Endothelial cell of umbilical vein (primary cell): ENCODE data around the gene ARHGEF39. TPM values are rescaled to one million over a fixed set of nuclear protein-coding genes. Genes with fewer than 3 reads are reported as not detected.

ENCODE experiments used
- BruUV-seq: library from RNA; stranded (reverse); fragments of 400-500 nt; replicated peaks from 2 replicates; lab custom pipeline; 2021; lab: Mats Ljungman, UMichigan
- CTCF ChIA-PET: fragments of 300-600, 350-600 bp; sonication (Branson Sonifier 250); formaldehyde crosslinking; loops from one replicate; lab custom pipeline; 2021; ENCODE audit warnings: antibody characterized with exemption, inconsistent platforms; lab: Charles Lee
- POLR2A ChIA-PET: fragments of 300-600, 350-600 bp; sonication (Branson Sonifier 250); formaldehyde crosslinking; loops from one replicate; lab custom pipeline; 2021; ENCODE audit warnings: antibody characterized with exemption, inconsistent platforms; lab: Charles Lee
- DNase-seq: peaks from one replicate; pipeline ENCODE4 v3.0.0-alpha.2; 2011; ENCODE audit warnings: low read depth, low spot score
- FAIRE-seq: peaks from 2 replicates; lab custom pipeline; 2011; peaks lifted over from hg19 to GRCh38; lab: Jason Lieb, UNC
- H2AFZ ChIP-seq: 2 replicates; pipeline ENCODE4 v1.6.0; 2012; ENCODE audit warnings: low read depth, low read length, control low read depth, inconsistent platforms
- H3K27ac ChIP-seq: 2 replicates; pipeline ENCODE4 v1.5.1; 2011; ENCODE audit warnings: low read depth, mild to moderate bottlenecking, control low read depth, low read length, moderate library complexity; ENCODE audit not compliant: insufficient read depth
- H3K27me3 ChIP-seq, 2 experiments: 2 replicates each; pipeline versions ENCODE4 v1.6.0 to v1.6.1; 2011; ENCODE audit warnings: low read length in 2 of 2, mixed read lengths in 1 of 2; ENCODE audit not compliant: control insufficient read depth in 2 of 2, insufficient read depth in 2 of 2
- H3K36me3 ChIP-seq, 2 experiments: 2 replicates in 1 of 2; 3 replicates in 1 of 2; pipeline ENCODE4 v1.5.1; 2011; ENCODE audit warnings: low read length in 2 of 2, mild to moderate bottlenecking in 1 of 2, moderate library complexity in 1 of 2; ENCODE audit not compliant: control insufficient read depth in 2 of 2, insufficient read depth in 2 of 2; ENCODE audit errors: extremely low read depth in 1 of 2
- H3K4me1 ChIP-seq: 3 replicates; pipeline ENCODE4 v1.5.1; 2011; ENCODE audit warnings: mild to moderate bottlenecking, low read length; ENCODE audit not compliant: control insufficient read depth, insufficient read depth; ENCODE audit errors: extremely low read depth
- H3K4me2 ChIP-seq: 2 replicates; pipeline ENCODE4 v1.6.1; 2011; ENCODE audit warnings: low read length, control low read depth, mixed read lengths; ENCODE audit not compliant: insufficient read depth
- H3K4me3 ChIP-seq, 3 experiments: fragments of 200-600 bp in 1 of 3; sonication (generic), shearing (Covaris generic) in 1 of 3; replicated peaks in 1 of 3; 2 replicates each; pipeline ENCODE4 v1.5.1; 2011 to 2016; ENCODE audit warnings: control low read depth in 3 of 3, low read length in 3 of 3, mild to moderate bottlenecking in 2 of 3, inconsistent platforms in 1 of 3, low read depth in 1 of 3, moderate library complexity in 1 of 3; ENCODE audit not compliant: insufficient read depth in 1 of 3
- H3K79me2 ChIP-seq: 2 replicates; pipeline ENCODE4 v1.6.0; 2012; ENCODE audit warnings: low read length, inconsistent platforms; ENCODE audit not compliant: control insufficient read depth, insufficient read depth
- H3K9ac ChIP-seq: replicated peaks from 2 replicates; pipeline ENCODE3; 2011; ENCODE audit warnings: low read length, control low read depth; ENCODE audit not compliant: insufficient read depth; ENCODE audit errors: extremely low read depth
- H3K9me1 ChIP-seq: replicated peaks from 3 replicates; pipeline ENCODE4 v1.6.0; 2011; ENCODE audit warnings: mild to moderate bottlenecking, low read length; ENCODE audit not compliant: control insufficient read depth, insufficient read depth; ENCODE audit errors: extremely low read depth
- H3K9me3 ChIP-seq: replicated peaks from 2 replicates; pipeline ENCODE4 v1.5.1; 2012; ENCODE audit warnings: low read length, inconsistent platforms; ENCODE audit not compliant: control insufficient read depth, insufficient read depth
- H4K20me1 ChIP-seq: replicated peaks from 2 replicates; pipeline ENCODE3; 2011; ENCODE audit warnings: mild to moderate bottlenecking, low read length; ENCODE audit not compliant: control insufficient read depth, insufficient read depth; ENCODE audit errors: extremely low read depth
- EZH2 ChIP-seq: IDR thresholded peaks from 2 replicates; pipeline ENCODE4 v1.6.1; 2012; ENCODE audit warnings: borderline replicate concordance, low read depth, mild to moderate bottlenecking, moderate library complexity, low read length, inconsistent platforms; ENCODE audit not compliant: severe bottlenecking
- FOS ChIP-seq: IDR thresholded peaks from 2 replicates; pipeline ENCODE4 v1.6.1; 2011; ENCODE audit warnings: mild to moderate bottlenecking, low read length, moderate library complexity, borderline replicate concordance; ENCODE audit not compliant: insufficient read depth
- GATA2 ChIP-seq: IDR thresholded peaks from 2 replicates; pipeline ENCODE4 v1.7.0; 2011; ENCODE audit warnings: low read depth, mild to moderate bottlenecking, moderate library complexity, mixed read lengths, low read length; ENCODE audit not compliant: insufficient read length, insufficient read depth
- JUN ChIP-seq: IDR thresholded peaks from 2 replicates; pipeline ENCODE4 v1.6.1; 2011; ENCODE audit warnings: borderline replicate concordance, low read depth; ENCODE audit not compliant: insufficient read length, insufficient read depth
- MAX ChIP-seq: IDR thresholded peaks from 2 replicates; pipeline ENCODE4 v1.6.1; 2011; ENCODE audit not compliant: insufficient read depth, insufficient read length
- MYC ChIP-seq: IDR thresholded peaks from one replicate; pipeline ENCODE4 v1.6.1; 2011; ENCODE audit warnings: mild to moderate bottlenecking, low read depth, low read length
- POLR2A ChIP-seq: IDR thresholded peaks from 2 replicates; pipeline ENCODE4 v1.6.1; 2012; ENCODE audit warnings: low read depth, mild to moderate bottlenecking, control low read depth, low read length
- POLR2AphosphoS5 ChIP-seq: IDR thresholded peaks from 2 replicates; pipeline ENCODE4 v1.6.1; 2012; ENCODE audit warnings: low read depth, mild to moderate bottlenecking, control low read depth, low read length, moderate library complexity; ENCODE audit not compliant: insufficient read depth
- dilution Hi-C: fragments of 300-500 bp; cut with MboI; formaldehyde crosslinking; loops from one replicate; pipeline ENCODE4 v1.15.0; 2019; ENCODE audit warnings: low sequenced_read_pairs; ENCODE audit not compliant: extremely low pct_ligation_motif_present
- intact Hi-C: fragments of 100-400 bp; cut with micrococcal nuclease; formaldehyde crosslinking; loops from one replicate; pipeline ENCODE4 v1.10.0; 2022
- polyA plus RNA-seq, 4 experiments: library from polyadenylated mRNA; depleted of rRNA in 3 of 4; stranded (reverse) in 3 of 4; unstranded in 1 of 4; fragments of >200 nt; gene quantifications; 2 replicates each; pipeline versions ENCODE4 v1.2.1 to v1.2.3, GENCODE V29; 2011 to 2012; ENCODE audit warnings: missing spikeins in 1 of 4
- total RNA-seq: library from RNA; stranded (reverse); gene quantifications from 2 replicates; pipeline ENCODE4 v1.2.3, GENCODE V29; 2021
- TF ChIP-seq, protein P1 (sequence below), 2 donors: IDR thresholded peaks; 1 replicate in 1 of 2; 2 replicates in 1 of 2; pipeline ENCODE4 v1.5.1; 2011; ENCODE audit warnings: low read length in 2 of 2, mild to moderate bottlenecking in 2 of 2, moderate library complexity in 2 of 2, control low read depth in 1 of 2, inconsistent platforms in 1 of 2, low read depth in 1 of 2; ENCODE audit not compliant: insufficient read depth in 1 of 2; ENCODE audit errors: extremely low read depth in 1 of 2

ARHGEF39 gene
- total and polyA plus RNA-seq, 2 donors (not counting 3 experiments of a cell fraction or from before 2014, with no cell fraction given): 4.7 to 6.5 TPM

- Histone ChIP-seq H3K4me2 (peak overlapping the region; percentile 95), H3K27me3 (peaks cover 0 to 2% of the 10 kb centered on the region in 2 experiments), H3K9ac (peak overlapping the region; percentile 65), H3K27ac (peak overlapping the region; percentile 24), H3K9me1 (no peaks in the 10 kb centered on the region), H3K36me3 (no peaks in the 10 kb centered on the region), H3K79me2 (no peaks in the 10 kb centered on the region), H2AFZ (peak overlapping the region; percentile 98), H3K9me3 (no peaks in the 10 kb centered on the region), H3K4me1 (peaks cover 6% of the 10 kb centered on the region), H3K4me3 (peak overlapping the region; percentile 39 to 80 (median 47)), H4K20me1 (no peaks in the 10 kb centered on the region)
- FAIRE-seq: peak; percentile 90
- POLR2A ChIA-PET: no interaction called here
- intact Hi-C loops (loop anchor here (1.0 to 5.0 kb wide), 3 partner anchors 50 to 236 kb away; no protein-coding TSS in a partner anchor), dilution Hi-C loops (no loop called here)
- TSS peak; percentile 59 for BruUV-seq
- TF ChIP-seq FOS (no peak), POLR2A (peak; percentile 27), POLR2AphosphoS5 (peak; percentile 67), EZH2 (no peak), MAX (no peak), MYC (no peak), GATA2 (no peak), JUN (no peak)
- TF ChIP-seq, protein P1, sequence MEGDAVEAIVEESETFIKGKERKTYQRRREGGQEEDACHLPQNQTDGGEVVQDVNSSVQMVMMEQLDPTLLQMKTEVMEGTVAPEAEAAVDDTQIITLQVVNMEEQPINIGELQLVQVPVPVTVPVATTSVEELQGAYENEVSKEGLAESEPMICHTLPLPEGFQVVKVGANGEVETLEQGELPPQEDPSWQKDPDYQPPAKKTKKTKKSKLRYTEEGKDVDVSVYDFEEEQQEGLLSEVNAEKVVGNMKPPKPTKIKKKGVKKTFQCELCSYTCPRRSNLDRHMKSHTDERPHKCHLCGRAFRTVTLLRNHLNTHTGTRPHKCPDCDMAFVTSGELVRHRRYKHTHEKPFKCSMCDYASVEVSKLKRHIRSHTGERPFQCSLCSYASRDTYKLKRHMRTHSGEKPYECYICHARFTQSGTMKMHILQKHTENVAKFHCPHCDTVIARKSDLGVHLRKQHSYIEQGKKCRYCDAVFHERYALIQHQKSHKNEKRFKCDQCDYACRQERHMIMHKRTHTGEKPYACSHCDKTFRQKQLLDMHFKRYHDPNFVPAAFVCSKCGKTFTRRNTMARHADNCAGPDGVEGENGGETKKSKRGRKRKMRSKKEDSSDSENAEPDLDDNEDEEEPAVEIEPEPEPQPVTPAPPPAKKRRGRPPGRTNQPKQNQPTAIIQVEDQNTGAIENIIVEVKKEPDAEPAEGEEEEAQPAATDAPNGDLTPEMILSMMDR (IDR thresholded peaks at IDR 0.05; ENCODE audit: extremely low read depth in 1 of 2, insufficient read depth in 1 of 2, low read depth in 1 of 2, low read length in 2 of 2): peak; percentile 91 to 98
- DNase-seq: peak; percentile 91
- CTCF ChIA-PET: interaction anchor here (0.9 to 2.4 kb wide), 15 partner anchors 10 to 392 kb away, joined by 3 to 27 read pairs (median 4); partner anchors contain the start of genes CCDC107 and RMRP
Measured at GRCh38 chr9:35646533-35647265, 18.3 kb downstream of the ARHGEF39 start.
